ENCODE measurements around the gene AKNA.

- TF ChIP-seq, protein P1, sequence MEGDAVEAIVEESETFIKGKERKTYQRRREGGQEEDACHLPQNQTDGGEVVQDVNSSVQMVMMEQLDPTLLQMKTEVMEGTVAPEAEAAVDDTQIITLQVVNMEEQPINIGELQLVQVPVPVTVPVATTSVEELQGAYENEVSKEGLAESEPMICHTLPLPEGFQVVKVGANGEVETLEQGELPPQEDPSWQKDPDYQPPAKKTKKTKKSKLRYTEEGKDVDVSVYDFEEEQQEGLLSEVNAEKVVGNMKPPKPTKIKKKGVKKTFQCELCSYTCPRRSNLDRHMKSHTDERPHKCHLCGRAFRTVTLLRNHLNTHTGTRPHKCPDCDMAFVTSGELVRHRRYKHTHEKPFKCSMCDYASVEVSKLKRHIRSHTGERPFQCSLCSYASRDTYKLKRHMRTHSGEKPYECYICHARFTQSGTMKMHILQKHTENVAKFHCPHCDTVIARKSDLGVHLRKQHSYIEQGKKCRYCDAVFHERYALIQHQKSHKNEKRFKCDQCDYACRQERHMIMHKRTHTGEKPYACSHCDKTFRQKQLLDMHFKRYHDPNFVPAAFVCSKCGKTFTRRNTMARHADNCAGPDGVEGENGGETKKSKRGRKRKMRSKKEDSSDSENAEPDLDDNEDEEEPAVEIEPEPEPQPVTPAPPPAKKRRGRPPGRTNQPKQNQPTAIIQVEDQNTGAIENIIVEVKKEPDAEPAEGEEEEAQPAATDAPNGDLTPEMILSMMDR (IDR thresholded peaks at IDR 0.05; ENCODE audit: insufficient read depth, low read depth, low read length), result no peak
- no peak for TF ChIP-seq EZH2 (IDR thresholded peaks at IDR 0.05; ENCODE audit: insufficient read depth, low read length)
Measured at GRCh38 chr9:114290561-114290986, 97.2 kb downstream of the AKNA start.
